HG02970 (cell line): Measurements from ENCODE around the gene CCDC85C.

Source experiments
- ATAC-seq: cut with Tn5 transposase; IDR thresholded peaks from one replicate; pipeline ENCODE4 v1.9.1; 2021; ENCODE audit warnings: mild to moderate bottlenecking, moderate library complexity, moderate number of reproducible peaks; ENCODE audit not compliant: unreplicated experiment, low FRiP score

CCDC85C gene

GRCh38 chr14:99562856-99563748 is 40.9 kb downstream of the CCDC85C start:
- no peak for ATAC-seq

GRCh38 chr14:99561864-99562263 is 42.1 kb downstream of the CCDC85C start:
- no peak for ATAC-seq

GRCh38 chr14:99560922-99561683 is 42.9 kb downstream of the CCDC85C start:
- no peak for ATAC-seq

GRCh38 chr14:99560403-99560802 is 43.6 kb downstream of the CCDC85C start:
- ATAC-seq, result no peak

- ATAC-seq, result no peak
These were observed 44.6 kb downstream of the CCDC85C start for GRCh38 chr14:99559286-99559990.

- no peak for ATAC-seq
These were observed 47.7 kb downstream of the CCDC85C start for GRCh38 chr14:99556134-99556791.

GRCh38 chr14:99554757-99555531 is 49.1 kb downstream of the CCDC85C start:
- ATAC-seq, result no peak

GRCh38 chr14:99554184-99554583 is 49.8 kb downstream of the CCDC85C start:
- ATAC-seq, result no peak

GRCh38 chr14:99552572-99553216 is 51.3 kb downstream of the CCDC85C start:
- no peak for ATAC-seq

GRCh38 chr14:99552021-99552553 is 51.9 kb downstream of the CCDC85C start:
- ATAC-seq, result no peak

GRCh38 chr14:99551034-99551922 is 52.7 kb downstream of the CCDC85C start:
- ATAC-seq, result no peak

GRCh38 chr14:99550387-99550992 is 53.5 kb downstream of the CCDC85C start:
- no peak for ATAC-seq

- ATAC-seq, result no peak
These were observed 54.3 kb downstream of the CCDC85C start for GRCh38 chr14:99549684-99550083.

GRCh38 chr14:99548871-99549515 is 55.0 kb downstream of the CCDC85C start:
- ATAC-seq, result no peak

GRCh38 chr14:99548255-99548654 is 55.8 kb downstream of the CCDC85C start:
- ATAC-seq, result no peak

- no peak for ATAC-seq
These were observed 57.6 kb downstream of the CCDC85C start for GRCh38 chr14:99546234-99546879.

GRCh38 chr14:99545586-99545985 is 58.4 kb downstream of the CCDC85C start:
- no peak for ATAC-seq
